NCI-H1930 (cell line): Measurements from ENCODE around the gene CPPED1.
A peak's percentile ranks its signal among the peaks of the same experiment; 100 is the strongest.

Source experiments
- DNase-seq, 2 experiments: peaks; one replicate each; lab custom pipeline; 2025; lab: John Stamatoyannopoulos, UW

CPPED1 gene

DNA sequence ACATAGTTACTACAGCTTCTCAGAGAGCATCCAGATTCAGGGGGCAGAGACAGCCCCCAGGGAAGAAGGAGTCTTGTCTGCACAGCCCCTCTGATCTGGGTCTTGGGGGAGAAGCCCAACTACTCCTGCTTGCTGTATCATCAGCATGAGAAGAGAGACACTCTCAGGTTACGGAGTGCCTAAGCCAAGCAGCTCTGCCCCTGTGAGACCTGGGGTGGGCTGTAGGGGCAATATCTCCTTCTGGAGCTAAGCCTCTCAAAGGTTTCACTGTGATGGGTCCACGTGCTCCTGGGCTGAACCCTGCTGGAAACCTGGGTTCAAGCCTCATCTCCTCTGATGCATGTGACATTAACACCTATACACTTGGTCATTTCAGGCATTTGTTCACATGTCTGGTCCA, 123.2 kb downstream of the CPPED1 start:
- no peak for DNase-seq

DNA sequence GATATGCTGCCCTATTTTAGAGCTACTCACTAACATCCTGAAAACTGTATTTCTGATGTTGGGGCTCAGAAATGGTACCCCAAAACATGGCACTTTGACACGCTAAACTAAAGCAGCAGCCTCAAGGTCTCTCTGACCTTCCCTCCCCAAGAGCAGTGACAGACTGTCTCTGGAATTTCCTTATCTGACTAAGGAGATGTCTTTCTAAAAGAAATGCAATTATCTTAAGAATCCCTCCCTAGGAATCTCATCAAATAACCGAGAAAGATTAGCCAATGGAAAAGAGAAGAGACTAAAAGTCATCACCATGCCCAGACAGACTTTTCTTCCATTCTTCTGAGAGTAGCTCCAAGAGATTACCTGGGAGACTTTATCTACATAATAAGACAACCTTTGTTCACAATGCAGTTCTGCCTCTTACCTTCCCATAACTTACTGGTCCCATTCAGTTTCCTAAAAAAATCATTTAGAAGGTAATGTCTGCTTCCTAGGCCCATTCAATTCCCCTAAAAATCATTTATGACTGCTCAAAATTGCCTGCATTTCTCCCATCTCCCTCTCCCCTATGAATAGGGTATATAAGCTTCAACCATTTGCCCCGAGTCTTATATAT, 123.9 kb downstream of the CPPED1 start:
- DNase-seq = no peak

DNA sequence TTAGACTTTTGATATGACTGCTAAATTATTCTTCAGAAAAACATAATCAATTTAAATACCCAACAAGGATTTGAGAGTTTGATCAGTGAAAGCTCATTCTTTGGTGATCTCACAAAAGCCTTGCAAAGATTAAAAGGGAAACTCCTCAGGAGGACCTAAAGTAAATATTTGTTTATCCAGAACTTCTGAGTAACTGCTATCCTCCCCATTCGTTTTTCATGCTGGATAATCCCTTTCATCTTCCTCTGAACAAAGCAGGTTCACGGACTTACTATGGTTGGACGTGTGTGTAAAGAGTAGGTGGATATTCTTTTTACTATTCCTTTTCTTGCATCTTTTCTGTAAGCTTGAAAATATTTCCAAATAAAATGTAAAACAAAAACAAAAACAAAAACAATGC, 124.7 kb downstream of the CPPED1 start:
- no peak for DNase-seq

DNA sequence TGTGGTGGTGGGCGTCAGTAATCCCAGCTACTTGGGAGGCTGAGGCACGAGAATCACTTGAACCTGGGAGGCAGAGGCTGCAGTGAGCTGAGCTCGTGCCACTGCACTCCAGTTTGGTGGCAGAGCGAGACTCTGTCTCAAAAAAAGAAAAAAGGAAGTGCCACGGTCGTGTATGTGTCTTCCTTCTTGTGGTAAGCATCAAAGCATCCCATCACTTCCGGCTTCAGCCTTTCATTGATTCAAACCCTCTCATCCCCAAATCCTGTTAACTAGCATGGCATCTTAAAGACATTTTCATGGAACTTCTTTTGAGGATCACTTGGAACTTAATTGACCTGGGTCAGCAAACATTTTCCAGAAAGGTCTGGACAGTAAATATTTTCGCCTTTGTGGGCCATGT, 126.2 kb downstream of the CPPED1 start:
- DNase-seq = no peak

DNA sequence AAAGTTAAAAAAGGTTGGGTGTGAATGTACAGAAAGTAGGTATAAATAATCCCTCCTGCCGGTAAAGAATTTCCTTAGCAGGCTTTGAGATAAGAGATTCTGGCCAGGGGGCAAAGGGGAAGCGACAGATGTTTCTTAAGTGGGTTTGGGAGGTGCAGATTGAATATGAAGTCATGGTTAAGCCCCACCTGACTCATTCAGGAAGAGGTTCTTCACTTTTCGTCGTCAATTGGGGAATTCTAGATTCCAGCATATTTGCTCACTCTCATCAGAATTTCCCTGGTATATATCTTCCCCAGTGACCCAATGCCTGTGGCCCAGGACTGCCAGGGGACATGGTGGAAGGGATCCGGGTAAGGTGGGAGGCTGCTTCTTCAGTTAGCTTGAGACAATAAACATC, 127.8 kb downstream of the CPPED1 start:
- no peak for DNase-seq

DNA sequence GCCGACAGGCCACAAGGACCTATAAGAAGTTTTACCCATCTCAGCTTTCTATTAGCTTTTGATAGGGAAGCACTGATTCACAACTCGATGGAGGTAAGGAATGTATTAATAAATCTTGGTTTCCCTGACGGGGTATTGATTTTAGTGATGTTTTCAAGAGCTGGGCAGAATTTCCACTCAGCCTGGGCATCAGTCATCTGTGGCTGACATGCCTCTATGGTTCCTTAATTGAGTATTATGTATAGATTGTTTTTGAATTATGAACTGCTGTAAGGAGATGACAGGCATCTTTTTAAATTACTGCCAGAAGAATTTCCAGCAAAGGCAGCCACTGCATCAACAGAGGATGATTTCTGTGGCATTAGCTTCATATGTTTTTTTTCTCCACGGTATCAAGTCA, 128.6 kb downstream of the CPPED1 start:
- no peak for DNase-seq

DNA sequence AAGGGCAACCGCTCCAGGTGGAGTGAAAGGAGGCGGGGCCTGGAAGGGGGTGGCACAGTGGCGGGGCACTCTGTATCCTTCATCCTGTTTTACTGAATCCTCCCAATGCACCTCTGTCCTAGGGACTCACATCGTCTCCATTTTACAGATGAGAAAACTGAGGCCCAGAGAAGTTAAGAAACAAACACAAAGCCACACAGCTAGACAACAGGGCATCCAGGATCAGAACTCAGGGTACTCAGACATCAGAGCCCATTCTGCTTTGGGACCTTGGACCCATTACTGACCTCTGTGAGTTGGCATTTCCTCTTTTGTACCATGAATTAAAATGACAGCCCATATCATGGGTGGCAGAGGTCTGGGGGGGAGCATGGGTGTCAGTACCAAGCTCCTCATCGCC, 129.2 kb downstream of the CPPED1 start:
- no peak for DNase-seq

DNA sequence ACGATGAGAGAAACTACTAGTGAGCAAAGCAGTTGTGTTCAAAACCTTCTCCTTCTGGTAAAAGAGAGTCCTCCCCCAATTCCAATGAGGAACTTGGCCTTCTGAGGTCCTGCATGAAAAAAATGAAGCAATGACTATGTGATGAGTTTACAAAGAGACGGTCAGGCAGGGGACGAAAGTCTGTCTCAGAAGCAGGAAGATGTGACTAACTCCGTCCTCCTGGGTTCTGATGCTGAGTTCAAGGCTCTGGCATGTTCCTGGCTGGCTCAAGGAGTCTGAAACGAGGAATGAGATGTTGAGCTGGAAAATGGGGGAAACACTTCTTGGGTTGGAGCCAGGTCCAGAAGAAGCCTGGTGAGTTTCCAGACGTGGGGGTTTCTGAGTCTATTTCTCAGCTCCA, 129.6 kb downstream of the CPPED1 start:
- DNase-seq = no peak

DNA sequence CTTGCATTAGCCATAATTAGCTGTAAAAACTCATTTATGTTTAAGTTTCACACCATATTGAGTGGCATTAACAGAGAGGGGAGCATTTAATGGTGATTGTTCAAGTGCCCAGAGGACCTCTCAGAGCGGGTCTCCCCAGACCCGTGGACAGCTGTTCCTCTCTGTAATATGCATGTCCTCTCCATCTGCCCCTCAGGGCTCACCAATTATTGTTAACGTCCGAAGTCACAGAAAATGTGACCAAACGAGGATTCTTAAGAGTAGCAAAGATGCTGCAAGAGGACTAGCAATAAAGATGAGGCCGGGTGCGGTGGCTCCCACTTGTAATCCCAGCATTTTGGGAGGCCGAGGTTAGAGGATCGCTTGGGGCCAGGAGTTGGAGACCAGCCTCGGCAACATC, 130.2 kb downstream of the CPPED1 start:
- no peak for DNase-seq

DNA sequence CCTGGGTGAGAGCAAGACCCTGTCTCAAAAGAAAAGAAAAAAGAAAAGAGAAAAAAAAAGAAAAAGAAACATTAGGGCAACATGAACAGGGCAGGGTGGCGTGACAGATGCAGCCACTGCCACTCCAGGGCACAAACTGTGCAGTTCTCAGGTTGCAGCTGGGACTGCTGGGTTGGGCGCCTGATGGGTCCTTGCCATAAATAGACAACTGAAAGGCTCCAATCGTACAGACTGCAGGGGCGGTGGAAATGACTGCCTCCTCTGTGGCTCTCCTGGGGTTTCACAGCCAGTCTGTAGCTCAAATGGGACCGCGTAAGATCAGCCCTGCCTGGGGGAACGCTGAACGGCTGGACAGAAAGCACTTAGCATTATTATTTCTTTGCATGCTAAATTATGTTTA, 130.7 kb downstream of the CPPED1 start:
- DNase-seq = no peak

DNA sequence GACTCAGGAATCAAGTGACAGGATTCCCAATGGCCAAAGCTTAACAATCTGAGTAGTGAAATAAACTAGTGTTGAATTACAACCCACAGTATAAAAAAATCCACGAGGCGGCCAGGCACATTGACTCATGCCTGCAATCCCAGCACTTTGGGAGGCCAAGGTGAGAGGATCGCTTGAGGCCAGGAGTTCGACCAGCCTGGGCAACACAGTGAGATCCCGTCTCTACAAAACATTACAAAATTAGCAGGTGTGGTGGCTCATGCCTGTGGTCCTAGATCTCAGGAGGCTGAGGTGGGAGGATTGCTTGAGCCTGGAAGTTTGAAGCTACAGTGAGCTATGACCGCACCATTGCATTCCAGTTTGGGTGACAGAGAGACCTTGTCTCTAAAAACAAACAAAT, 133.8 kb downstream of the CPPED1 start:
- DNase-seq = no peak

DNA sequence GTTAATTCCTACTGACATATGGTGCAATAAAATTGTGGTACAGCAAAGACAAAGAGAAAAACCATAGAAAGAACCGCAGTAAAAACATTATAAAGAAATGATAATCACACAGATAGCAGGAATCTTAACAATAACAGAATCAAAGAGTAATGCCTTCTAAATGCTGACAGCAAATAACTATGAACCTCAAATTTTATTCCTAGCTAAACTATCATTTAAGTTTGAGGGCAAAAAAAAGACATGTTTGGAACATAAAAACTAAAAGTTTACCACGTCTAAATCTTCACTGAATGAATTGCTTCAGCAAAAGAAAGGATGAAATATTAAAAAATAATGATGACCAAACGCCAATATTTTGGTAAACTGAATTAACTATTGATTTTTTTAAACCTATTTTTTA, 135.8 kb downstream of the CPPED1 start:
- DNase-seq = no peak

GRCh38 chr16:12664164-12664733, 139.4 kb downstream of the CPPED1 start:
- no peak for DNase-seq

DNA sequence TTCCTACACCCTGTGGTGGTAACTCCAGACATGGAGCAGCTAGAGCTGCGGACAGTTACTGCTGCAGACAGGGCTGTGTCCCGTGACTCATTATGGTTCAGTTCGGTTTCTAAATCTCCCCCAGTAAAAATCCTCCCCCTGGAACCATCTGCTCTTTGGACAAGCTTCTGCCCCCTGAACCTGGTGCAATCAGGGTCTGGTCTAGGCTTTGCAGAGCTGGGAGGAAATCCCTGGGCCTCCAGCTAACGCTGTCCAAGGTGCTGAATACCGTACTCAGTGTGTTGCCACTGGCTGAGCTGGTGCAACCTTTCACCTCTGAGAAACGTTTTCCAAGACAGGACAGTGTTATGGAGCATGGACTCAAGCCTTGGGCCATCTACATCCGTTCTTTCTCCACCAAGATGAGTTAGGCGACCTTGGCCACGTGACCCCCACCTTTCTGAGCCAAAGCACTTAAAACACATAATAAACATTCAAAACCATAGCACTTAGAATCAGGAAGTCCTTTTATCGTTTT, 142.0 kb downstream of the CPPED1 start:
- DNase-seq = no peak

DNA sequence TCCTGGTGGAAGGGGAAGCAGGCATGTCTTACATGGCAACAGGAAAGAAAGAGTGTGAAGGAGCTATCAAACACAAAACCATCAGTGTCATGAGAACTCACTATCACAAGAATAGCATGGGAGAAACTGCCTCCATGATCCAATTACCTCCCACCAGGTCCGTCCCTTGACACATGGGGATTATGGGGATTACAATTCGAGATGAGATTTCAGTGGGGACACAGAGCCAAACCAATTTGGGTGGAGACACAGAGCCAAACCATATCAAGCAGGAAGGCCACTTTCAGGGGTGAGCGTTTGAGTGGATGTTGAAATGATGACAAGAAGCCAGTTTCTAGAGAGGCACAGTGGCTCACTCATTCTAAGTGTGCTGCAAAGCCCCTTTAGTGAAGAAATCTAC, 143.8 kb downstream of the CPPED1 start:
- DNase-seq = no peak

DNA sequence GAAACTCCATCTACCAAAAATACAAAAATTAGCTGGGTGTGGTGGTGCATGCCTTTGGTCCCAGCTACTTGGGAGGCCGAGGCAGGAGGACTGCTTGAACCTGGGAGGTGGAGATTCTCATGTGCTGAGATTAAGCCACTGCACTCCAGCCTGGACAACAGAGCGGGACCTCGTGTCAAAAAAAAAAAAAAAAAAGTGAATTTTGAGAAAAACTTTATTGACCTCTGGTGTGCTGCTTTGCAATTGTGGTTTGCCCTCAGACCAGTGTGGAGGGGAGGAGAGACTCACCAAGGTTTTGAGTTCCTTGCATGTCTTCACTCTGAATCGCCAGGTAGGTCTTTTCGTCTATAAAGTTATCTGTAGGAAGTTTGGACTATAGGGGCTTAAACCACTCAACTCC, 145.2 kb downstream of the CPPED1 start:
- no peak for DNase-seq

DNA sequence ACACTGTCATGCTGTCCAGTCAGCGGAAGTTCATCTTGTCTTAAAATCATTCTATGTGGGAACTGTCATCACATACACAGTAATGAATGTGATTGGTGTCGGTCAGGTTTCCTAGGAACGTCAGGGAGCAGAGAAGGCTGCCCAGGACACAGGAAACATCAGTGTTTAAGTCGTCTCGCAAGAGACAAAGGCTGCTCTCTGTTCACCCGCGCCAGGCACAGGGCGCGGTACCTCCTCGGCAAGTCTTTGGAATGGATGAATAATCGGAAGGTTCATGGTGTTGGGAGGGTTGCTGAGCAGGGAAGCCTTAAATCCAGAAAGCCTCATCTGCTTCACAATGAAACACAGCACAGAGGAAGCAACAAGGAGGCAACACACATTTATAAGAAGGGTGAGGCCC, 148.2 kb downstream of the CPPED1 start:
- no peak for DNase-seq

DNA sequence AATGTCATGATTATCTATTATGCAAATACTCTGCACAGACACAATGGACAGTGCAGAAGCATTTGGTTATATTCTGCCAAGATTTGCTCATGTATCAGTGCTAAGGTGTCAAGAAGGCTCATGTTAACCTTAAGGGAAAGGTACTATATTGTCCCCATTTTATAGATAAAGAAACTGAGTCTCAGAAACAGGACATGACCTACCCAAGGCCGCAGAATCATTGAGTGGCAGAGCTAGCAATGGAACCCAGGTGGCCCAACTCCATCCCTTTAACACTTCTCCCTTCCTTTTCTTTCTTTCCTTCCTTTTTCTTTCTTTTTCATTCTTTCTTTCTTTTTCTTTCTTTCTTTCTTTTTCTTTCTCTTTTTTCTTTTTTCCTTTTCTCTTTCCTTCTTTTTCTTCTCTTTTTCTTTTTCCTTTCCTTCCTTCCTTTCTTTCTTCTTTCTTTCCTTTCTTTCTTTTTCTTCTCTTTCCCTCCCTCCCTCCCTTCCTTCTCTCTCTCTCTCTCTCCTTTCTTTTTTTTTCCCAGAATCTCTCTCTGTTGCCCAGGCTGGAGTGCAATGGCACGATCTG, 149.8 kb downstream of the CPPED1 start:
- no peak for DNase-seq

DNA sequence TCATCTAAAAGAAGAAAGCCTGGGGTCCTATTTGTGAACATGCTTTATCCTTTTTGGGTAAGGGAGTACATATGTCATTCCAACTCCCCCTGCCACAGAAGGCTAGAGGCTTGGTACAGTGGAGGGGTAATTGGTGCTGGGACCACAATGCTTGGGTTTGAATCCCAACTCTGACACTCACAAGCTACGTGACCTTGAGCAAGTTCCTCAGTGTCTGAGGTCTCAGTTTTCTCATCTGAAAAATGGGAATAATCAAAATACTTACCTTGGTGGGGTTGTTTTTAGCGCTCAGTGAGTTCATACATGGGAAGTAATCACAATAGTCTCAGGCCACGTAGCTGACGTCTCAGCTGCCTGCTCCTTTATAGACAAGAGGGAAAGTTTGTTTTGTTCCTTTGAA, 150.8 kb downstream of the CPPED1 start:
- no peak for DNase-seq

DNA sequence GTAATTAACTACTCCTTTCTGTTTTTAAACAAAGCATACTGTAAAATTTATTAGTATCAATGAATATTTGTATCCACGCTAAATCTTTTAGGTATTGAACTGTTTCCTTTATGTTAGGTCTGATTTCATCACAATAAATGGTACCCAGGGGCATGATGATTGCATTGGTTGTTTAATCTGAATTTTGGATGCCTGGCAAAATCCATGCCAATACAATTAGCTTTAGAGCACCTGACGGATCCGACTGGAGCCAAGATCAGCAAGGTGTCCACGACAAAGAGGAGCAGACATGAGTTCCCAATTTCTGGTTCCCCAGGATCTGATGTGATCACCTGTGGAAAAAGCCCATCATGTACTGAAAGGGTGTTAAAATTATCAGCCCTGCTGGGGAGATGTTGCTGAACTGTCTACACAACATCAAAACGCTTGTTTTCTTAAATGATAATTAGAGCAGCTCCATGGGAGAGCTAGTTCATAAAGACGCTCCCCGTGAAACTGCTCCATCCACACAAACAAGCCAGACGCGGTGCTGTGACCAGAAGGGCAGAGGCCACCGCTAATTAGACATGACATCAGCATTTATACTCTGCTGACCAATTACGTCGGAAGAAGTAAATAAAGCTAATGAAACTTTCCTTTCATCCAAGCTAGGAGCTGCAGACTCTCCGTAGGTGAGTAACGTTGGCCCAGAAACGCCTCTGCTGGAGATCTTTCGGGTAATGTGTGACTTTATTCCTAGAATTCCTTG, 151.7 kb downstream of the CPPED1 start:
- peak; percentile 34 to 82 for DNase-seq

GRCh38 chr16:12649356-12649755, 154.3 kb downstream of the CPPED1 start:
- DNase-seq = no peak

DNA sequence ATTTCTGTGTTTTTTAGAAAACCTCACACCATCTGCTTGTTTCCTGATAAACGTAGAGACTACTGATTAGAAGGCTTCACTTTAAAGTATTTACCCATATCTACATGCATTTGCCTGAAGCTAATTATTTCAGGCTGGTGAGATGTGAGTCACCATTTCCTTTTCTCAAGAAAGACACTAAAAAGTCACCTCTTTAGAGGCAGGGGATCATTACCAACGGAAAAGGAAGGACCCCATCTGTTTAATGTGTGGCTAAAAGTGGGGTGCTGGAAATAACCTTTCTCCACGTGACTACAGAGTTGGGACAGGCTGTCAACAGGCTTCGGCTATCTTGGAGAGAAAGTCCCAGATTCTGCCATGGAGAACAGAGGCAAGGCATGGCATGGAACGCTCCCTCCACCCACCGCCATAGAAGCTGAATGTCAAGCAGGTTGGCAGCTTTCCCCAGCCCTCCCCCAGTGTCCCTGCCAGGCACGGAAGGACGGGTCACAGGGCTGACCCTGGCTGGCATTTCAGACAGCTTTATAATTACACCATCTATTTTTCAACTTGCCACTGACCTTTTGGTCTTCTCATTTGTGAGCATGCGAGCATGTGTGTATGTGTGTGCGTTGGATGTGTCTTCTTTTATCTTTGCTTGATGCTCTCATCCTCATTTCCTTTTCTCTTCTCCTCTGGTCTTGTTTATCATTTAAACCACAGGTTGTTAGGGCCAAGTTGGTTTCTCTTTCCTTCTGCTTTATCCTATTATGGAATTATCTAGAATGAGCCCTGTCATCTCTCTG, 157.0 kb downstream of the CPPED1 start:
- DNase-seq = no peak
